HG03469 (cell line): ENCODE results near the gene COBL.

Experiments used
- ATAC-seq: cut with Tn5 transposase; IDR thresholded peaks from one replicate; pipeline ENCODE4 v1.9.1; 2021; ENCODE audit warnings: mild to moderate bottlenecking, moderate library complexity, moderate number of reproducible peaks; ENCODE audit not compliant: unreplicated experiment

COBL gene

GRCh38 chr7:51082096-51082840 is 234.3 kb downstream of the COBL start:
- ATAC-seq, result no peak

GRCh38 chr7:51081270-51081890 is 235.2 kb downstream of the COBL start:
- ATAC-seq, result no peak

DNA sequence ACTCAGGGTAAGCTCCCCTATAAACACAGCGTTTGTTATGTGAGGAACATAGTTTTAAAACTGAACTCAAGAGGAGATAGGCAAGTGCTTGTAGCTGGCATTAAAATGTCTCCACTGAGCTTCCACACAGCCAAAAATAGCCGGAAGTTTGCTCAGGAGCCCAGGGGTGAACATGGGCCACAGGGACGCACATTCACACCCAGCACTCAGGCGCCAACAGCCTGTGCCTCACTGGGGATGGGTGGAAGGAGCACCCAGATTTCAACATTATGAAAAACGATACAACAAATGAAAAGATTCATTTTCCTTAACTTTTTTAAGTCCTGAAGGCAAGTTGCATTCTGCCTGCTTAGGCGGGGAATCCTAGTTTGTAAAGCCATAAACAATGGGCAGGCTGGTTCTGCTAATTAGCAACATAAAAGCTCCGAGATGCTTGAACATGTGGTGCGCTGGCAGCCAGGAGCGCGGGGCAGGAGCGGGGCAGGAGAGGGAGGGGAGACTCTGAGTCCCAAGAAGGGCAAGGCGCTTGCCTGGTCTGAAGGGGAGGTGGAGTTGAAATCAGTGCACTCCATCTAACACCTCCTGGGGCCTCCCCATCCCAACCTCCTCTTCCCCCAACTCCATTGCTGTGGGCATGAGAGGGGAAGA is 235.9 kb downstream of the COBL start:
- ATAC-seq, result no peak

DNA sequence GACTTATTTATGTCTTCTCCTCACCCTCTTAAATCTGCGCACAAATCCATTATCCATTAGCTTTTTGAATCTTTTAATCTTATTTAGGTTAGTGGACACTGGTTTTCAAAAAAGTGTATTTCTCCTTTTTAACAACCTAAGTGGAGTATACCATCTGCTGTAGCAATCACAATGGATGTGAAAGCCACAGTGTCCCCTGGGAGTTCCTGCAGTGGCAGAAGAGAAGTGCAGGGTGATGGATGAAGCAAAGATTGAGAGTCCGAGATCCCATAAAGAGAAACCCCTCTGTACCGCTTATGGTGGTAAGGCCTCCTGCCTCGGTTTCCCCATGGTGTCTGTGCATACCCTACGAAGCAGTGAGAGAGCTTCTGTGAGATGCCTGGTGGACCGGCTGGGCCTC is 236.4 kb downstream of the COBL start:
- ATAC-seq, result no peak

DNA sequence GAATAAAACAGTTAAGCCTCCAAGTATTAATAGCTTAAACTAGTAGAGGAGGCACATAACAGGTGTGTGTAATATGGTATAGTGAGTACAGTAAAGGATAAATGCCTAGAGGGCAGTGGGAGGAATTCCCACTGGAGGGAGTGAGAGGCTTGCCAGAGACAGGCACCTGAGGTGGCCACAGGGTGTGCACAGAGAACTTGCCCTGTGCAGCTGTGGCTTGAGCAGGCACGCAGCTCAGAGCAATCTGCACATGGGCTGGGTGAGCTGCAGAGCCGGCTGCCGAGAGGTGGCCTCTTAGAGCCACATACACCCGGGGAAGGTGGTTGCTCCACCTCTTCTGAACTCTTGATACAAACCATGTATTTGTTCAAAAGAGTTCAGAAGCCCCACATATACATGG is 237.1 kb downstream of the COBL start:
- no peak for ATAC-seq

GRCh38 chr7:51078653-51079052 is 238.0 kb downstream of the COBL start:
- ATAC-seq, result no peak

DNA sequence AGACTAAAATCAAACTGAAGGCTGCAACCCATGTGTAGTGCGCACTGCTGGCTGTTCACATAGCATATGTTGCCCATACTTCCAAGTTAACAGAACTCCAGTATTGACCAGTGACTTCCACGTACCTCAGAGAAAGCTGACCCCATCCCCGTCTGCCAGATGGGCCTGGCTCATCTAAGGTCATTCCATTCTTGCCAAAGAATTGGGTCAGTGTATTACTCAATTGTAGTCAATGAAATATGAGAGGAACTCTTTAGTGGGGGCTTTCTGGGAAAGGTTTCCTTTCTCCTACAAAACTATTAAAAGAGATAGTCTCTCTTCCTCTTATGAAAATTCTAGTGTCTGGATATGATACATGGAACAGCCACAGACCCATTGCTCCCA is 238.6 kb downstream of the COBL start:
- no peak for ATAC-seq

- no peak for ATAC-seq
Observed at GRCh38 chr7:51077316-51077986, 239.2 kb downstream of the COBL start.

DNA sequence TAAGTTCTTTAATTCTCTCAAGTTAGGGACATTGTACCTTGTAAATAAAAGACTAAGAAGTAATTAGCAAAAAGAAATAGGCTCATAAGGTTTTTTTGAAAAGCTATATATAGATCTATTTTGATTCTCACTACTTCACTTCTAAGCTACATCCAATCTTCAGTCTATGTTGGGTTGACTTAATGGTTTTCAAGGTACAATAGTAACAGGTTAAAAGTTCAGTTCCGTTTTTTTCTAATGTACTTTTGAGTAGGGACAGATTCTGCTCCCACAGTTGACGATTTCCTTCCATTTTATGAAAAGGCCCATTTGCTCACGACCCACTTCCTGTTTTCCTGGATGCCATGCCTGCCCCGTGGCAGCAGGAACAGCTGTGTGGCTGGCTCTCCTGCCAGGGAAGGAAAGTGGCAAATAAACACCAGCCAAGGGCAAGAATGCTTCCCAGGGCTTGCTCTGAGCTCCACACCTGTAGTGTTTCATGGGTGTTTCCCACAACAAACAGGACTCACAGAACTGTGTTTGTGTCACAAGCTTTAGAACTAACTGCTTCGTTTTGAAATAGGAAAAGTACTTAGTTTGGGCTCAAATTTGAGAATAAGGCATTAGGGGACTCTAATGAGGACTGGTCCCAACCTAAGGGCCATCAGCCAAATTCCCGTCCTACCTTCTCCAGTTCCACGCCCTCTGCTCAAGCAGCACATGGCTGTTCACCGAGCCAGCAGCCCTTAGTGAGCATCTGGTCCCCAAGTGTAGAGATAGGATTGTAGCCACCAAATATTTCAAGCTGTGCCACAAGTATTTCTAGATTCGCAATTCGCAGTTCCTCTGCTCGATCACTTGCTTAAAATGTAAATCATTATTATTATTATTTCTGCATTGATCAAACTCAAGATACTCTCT is 240.7 kb downstream of the COBL start:
- no peak for ATAC-seq

DNA sequence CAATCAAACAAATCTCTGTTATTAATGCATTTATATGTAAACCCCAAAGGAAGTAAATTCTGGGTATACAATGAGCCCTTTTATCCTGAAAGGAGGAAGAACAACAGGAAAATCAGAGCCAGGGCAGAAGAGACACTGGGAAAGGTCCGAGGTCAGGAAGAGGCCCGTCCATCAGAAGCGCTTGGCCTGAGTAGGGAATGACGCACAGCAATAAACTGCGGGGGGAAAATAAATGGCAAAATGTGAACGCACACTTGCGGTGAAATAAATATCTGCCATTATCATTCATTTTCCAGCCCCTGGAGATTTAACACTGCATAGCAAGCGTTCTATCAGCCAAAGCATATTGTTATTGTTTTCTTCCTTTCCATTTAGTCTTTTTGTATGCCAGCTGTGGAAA is 243.4 kb downstream of the COBL start:
- ATAC-seq, result no peak

- ATAC-seq, result no peak
Observed at GRCh38 chr7:51072281-51072680, 244.3 kb downstream of the COBL start.

GRCh38 chr7:51071427-51071826 is 245.2 kb downstream of the COBL start:
- no peak for ATAC-seq

GRCh38 chr7:51070151-51070550 is 246.5 kb downstream of the COBL start:
- no peak for ATAC-seq

DNA sequence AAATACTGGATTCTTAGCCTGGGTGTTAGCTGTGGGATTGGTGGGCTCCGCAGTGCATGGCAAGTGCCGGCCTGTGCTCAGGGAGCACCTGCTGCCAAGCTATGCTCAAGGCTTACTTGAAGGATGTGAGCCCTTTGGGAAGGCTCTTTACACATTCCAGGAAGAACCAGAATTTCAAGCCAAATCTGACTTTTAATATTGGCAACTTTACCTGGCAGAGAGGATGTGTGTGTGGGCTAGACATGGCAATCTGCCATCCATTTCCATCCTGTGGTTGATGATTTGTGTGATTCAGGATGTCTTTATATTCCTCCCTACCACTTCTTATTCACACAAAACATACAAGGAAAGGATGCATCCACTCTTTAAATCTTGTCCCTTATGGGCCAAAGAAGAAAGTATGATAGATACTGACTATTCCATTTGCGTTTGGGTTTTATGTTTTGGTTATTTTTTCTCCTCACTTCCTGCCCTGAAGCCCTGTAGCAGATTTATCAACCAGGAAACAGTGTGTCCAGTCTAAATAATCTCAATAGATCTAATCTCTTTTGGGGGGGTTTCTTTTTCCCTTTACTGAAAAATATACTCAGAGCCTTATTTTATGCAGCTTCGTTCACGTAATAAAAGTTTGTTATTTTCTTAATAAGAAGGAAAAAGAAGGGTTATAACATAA is 247.1 kb downstream of the COBL start:
- no peak for ATAC-seq

DNA sequence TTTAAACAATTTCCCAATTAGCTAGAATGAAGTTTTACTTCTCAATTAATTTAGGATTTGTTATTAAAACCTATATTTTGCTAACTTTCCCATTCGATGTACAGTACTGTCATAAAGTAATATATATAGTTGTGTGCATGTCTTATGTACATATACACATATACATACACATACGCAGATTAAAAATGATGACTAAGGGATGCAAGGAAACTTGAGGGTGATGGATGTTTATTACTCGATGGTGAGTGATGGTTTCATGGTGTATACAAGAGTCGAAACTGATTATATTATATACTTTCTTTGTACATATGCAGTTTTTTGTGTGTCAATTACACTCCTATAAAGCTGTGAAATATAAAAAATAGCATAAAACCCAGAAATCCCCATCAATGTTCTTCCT is 248.2 kb downstream of the COBL start:
- no peak for ATAC-seq

GRCh38 chr7:51067757-51068156 is 248.9 kb downstream of the COBL start:
- no peak for ATAC-seq

- ATAC-seq, result no peak
Observed at GRCh38 chr7:51067258-51067657, 249.4 kb downstream of the COBL start.

DNA sequence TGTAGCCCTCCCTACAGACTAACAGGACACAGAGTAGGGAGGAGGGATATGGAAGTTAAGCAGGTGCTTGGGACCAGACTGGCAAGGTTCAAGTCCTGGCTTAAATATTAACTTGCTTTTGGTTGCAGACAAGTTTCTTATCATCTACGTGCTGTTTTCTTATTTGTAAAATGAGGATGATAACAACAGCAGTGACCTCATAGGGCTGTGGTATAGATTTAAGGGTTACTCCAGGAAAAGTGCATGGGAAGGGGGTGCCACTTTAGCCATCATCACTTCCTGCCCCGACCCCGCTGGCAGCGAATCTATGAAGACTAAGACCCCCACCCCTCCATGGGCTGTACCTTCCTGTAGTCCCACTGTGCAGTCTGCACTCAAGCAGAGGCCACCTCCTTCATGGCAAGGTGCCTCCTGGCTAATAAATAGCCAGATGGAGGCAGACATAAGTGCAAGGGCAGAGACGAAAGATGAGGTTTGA is 250.2 kb downstream of the COBL start:
- no peak for ATAC-seq

DNA sequence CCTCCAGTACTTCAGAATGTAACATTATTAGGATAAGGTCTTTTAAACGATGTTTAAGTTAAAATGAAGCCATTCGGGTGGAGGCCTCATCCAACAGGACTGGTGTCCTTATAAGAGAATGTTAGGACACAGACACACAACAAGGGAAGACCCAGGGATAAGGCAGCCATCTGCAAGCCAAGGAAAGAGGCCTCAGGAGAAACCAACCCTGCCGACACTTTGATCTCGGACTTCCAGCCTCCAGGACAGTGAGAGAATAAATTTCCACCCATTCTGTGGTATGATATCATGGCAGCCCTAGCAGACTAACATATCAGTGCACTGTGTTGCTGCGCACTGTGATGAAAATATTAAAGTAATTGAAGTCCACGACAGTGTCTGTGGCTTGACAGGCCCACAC is 250.8 kb downstream of the COBL start:
- no peak for ATAC-seq

- no peak for ATAC-seq
Observed at GRCh38 chr7:51064688-51065087, 251.9 kb downstream of the COBL start.
